Small intestine (tissue), 7 donors: Measurements from ENCODE around the gene CLASRP. TPM values are rescaled to one million over a fixed set of nuclear protein-coding genes. Genes with fewer than 3 reads are reported as not detected.
"Not testable (repeated sequence)": the region's sequence is repeated elsewhere in the genome, so short reads cannot be mapped to it uniquely, and the experiment has no call there.

ENCODE experiments used
- DNase-seq, 2 donors: peaks; one replicate each; pipeline versions ENCODE4 v3.0.0 to v3.0.0-alpha.2; 2013
- FAIRE-seq: peaks from 2 replicates; lab custom pipeline; 2012; peaks lifted over from hg19 to GRCh38; lab: Jason Lieb, UNC
- H3K27ac ChIP-seq, 3 donors: one replicate each; pipeline ENCODE4 v1.5.1; 2013; ENCODE audit warnings: low read length in 2 of 3, mild to moderate bottlenecking in 2 of 3, control low read depth in 1 of 3, inconsistent platforms in 1 of 3, low read depth in 1 of 3, moderate library complexity in 1 of 3
- H3K27me3 ChIP-seq, 3 donors: one replicate each; pipeline ENCODE4 v1.6.1; 2013; ENCODE audit warnings: low read length in 3 of 3, inconsistent platforms in 1 of 3; ENCODE audit not compliant: control insufficient read depth in 3 of 3, insufficient read depth in 3 of 3
- H3K36me3 ChIP-seq, 3 donors: one replicate each; pipeline ENCODE4 v1.6.1; 2013; ENCODE audit warnings: low read length in 3 of 3, inconsistent platforms in 1 of 3, low read depth in 1 of 3, mild to moderate bottlenecking in 1 of 3, moderate library complexity in 1 of 3; ENCODE audit not compliant: control insufficient read depth in 3 of 3, insufficient read depth in 2 of 3
- H3K4me1 ChIP-seq, 3 donors: one replicate each; pipeline ENCODE4 v1.6.1; 2013; ENCODE audit warnings: low read length in 2 of 3, inconsistent platforms in 1 of 3, low read depth in 1 of 3, mild to moderate bottlenecking in 1 of 3, moderate library complexity in 1 of 3; ENCODE audit not compliant: control insufficient read depth in 3 of 3, insufficient read depth in 2 of 3
- H3K4me3 ChIP-seq, 3 donors: one replicate each; pipeline ENCODE4 v1.5.1; 2013; ENCODE audit warnings: low read length in 3 of 3, control low read depth in 1 of 3, inconsistent platforms in 1 of 3, low read depth in 1 of 3, mild to moderate bottlenecking in 1 of 3, moderate library complexity in 1 of 3
- H3K9me3 ChIP-seq, 2 donors: one replicate each; pipeline ENCODE4 v1.6.1; 2013; ENCODE audit warnings: low read depth in 1 of 2, low read length in 1 of 2; ENCODE audit not compliant: control insufficient read depth in 2 of 2, insufficient read depth in 1 of 2
- WGBS, 3 donors: extraction: QIAGEN DNeasy Blood & Tissue Kit; methylation state at CpG; one replicate each; pipeline ENCODE4 v1.1.7; 2013; 5-methylcytosine and 5-hydroxymethylcytosine counted together
- polyA plus RNA-seq, 4 donors: library from polyadenylated mRNA; stranded (reverse) in 3 of 4; unstranded in 1 of 4; fragments of 200-250 nt in 3 of 4; fragments of 120-200 nt in 1 of 4; gene quantifications; one replicate each; pipeline versions ENCODE4 v1.2.1 to v1.2.3, GENCODE V29; 2013
- donor health status: healthy with polysubstance abuse.
- donor health status: control.
- donor health status: control.
- donor health status: Bipolar disorder and iron deficiency.
- donor health status: healthy.

CLASRP gene
- polyA plus RNA-seq, 4 donors: 55.3 to 117 (median 80.4) TPM

DNA sequence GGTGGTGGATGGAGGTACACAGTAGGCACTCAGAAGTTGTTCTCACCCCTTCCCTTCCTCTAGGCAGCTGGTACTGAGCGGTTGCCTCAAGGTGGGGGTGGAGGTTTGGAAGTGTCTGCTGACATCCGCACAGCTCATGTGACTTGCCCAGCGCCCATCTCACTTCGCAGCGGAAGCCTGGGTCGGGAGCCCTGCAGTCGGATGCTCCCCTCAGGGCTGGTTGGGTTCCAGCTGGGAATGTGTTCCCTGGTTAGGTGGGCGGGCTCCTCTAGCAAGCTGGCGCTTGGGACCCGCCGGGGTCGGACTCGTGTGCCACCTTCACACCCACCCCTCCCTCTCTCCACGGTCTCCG is 64.3 kb downstream of the CLASRP start:
- Histone ChIP-seq H3K9me3 (no peaks in the 10 kb centered on the region), H3K4me3 (peak overlapping the region in 1 of 3 donors; percentile 13), H3K4me1 (peaks cover 27 to 78% (median 31%) of the 10 kb centered on the region in 3 donors), H3K27ac (peak overlapping the region in 2 of 3 donors; percentile 69 to 98), H3K27me3 (no peaks in the 10 kb centered on the region), H3K36me3 (peaks cover 0 to 58% (median 0%) of the 10 kb centered on the region in 3 donors)
- FAIRE-seq: no peak
- DNase-seq: peak in 1 of 2 donors; percentile 47
- 38 to 69% (median 68%) methylated on average over 14 to 15 of the region's 15 CpGs for WGBS, 3 donors

GRCh38 chr19:45103508-45104319 is 64.9 kb downstream of the CLASRP start:
- H3K4me1 ChIP-seq: peaks cover 22 to 73% (median 27%) of the 10 kb centered on the region in 3 donors
- no peak for FAIRE-seq
- peaks cover 0 to 58% (median 0%) of the 10 kb centered on the region in 3 donors for H3K36me3 ChIP-seq
- H3K4me3 ChIP-seq: peak overlapping the region in 1 of 3 donors; percentile 13
- no peaks in the 10 kb centered on the region for H3K9me3 ChIP-seq
- H3K27ac ChIP-seq: peak overlapping the region; percentile 44 to 98 (median 69)
- peak in 1 of 2 donors; percentile 91 for DNase-seq
- H3K27me3 ChIP-seq: no peaks in the 10 kb centered on the region
- 34 to 38% (median 37%) methylated on average over 26 of the region's 26 CpGs for WGBS, 3 donors

- H3K4me1 ChIP-seq: peaks cover 21 to 68% (median 22%) of the 10 kb centered on the region in 3 donors
- no peak overlapping the region for H3K4me3 ChIP-seq
- peak overlapping the region; percentile 44 to 98 (median 69) for H3K27ac ChIP-seq
- 52 to 56% (median 55%) methylated on average over 16 of the region's 16 CpGs for WGBS, 3 donors
- H3K36me3 ChIP-seq: peaks cover 0 to 59% (median 0%) of the 10 kb centered on the region in 3 donors
- FAIRE-seq: no peak
- no peaks in the 10 kb centered on the region for H3K27me3 ChIP-seq
- no peaks in the 10 kb centered on the region for H3K9me3 ChIP-seq
- peak; percentile 55 to 62 for DNase-seq
Observed at GRCh38 chr19:45104658-45105349, 66.0 kb downstream of the CLASRP start.

GRCh38 chr19:45106363-45106762 is 67.5 kb downstream of the CLASRP start:
- 87 to 93% (median 91%) methylated on average over 11 of the region's 11 CpGs for WGBS, 3 donors
- not testable (repeated sequence) for H3K27ac ChIP-seq

DNA sequence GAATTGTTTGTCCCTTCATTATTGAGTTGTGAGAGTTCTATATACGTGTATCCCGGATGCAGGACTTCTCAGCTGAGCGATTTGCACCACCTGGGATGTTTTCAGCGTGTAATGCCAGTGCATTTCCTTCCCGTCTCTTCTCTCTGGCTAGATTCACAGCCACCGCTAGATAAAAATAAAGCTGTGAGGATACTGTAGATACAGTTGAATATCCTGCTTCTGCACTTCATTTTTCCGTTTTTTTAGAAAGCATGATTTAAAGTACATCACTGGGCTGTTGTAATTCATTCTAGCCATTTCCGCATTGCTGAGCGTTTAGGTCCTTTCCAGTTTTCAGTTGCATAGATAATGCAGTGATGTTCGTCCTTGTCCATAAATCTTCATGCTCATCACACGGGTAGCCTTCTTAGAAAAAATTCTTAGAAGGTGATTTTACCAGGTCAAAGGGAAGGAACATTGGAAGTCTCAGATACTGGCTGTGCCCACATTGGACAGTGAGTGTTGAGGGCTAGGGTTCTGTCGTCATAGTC is 68.8 kb downstream of the CLASRP start:
- Histone ChIP-seq H3K4me1 (peaks cover 19 to 54% (median 24%) of the 10 kb centered on the region in 3 donors), H3K36me3 (peaks cover 0 to 43% (median 0%) of the 10 kb centered on the region in 3 donors), H3K27ac (no peak overlapping the region), H3K27me3 (no peaks in the 10 kb centered on the region), H3K4me3 (no peak overlapping the region), H3K9me3 (no peaks in the 10 kb centered on the region)
- FAIRE-seq (no peak), DNase-seq (no peak)
- WGBS, 3 donors: 82 to 91% (median 86%) methylated on average over 12 of the region's 12 CpGs

More at GRCh38 chr19:45106363-45106762, 67.5 kb downstream of the CLASRP start:
- H3K4me1 ChIP-seq: peaks cover 19 to 56% (median 19%) of the 10 kb centered on the region in 3 donors
- H3K4me3 ChIP-seq, DNase-seq, H3K9me3 ChIP-seq, FAIRE-seq, H3K27me3 ChIP-seq: not testable (repeated sequence)
- peaks cover 0 to 49% (median 0%) of the 10 kb centered on the region in 3 donors for H3K36me3 ChIP-seq

DNA sequence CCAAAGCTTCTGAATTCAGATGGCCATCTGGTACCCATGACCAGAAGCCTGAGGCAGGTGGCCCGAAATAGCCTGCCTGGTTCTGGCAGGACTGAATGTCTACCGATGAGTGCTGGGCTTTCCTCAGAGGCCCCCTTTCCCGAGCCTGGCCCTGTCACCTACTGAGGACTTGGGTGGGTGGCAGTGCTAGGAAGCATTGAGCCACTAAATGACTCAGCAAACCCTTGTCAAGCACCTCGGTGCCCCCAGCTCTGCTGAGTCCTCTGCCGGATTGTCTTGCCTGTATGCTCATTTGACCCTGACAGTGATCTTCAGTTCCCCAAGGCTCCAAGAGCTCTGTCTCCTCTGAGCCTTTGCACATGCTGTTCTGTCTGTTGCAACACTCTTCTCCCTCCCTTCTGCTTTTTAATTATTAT is 72.0 kb downstream of the CLASRP start:
- FAIRE-seq (no peak), DNase-seq (no peak)
- no peak overlapping the region for H3K4me3 ChIP-seq
- H3K4me1 ChIP-seq: peaks cover 6 to 48% (median 11%) of the 10 kb centered on the region in 3 donors
- H3K27ac ChIP-seq: no peak overlapping the region
- no peaks in the 10 kb centered on the region for H3K27me3 ChIP-seq
- H3K36me3 ChIP-seq: peaks cover 0 to 47% (median 0%) of the 10 kb centered on the region in 3 donors
- H3K9me3 ChIP-seq: no peaks in the 10 kb centered on the region
- WGBS, 3 donors: 72 to 81% (median 78%) methylated on average over 5 of the region's 5 CpGs

DNA sequence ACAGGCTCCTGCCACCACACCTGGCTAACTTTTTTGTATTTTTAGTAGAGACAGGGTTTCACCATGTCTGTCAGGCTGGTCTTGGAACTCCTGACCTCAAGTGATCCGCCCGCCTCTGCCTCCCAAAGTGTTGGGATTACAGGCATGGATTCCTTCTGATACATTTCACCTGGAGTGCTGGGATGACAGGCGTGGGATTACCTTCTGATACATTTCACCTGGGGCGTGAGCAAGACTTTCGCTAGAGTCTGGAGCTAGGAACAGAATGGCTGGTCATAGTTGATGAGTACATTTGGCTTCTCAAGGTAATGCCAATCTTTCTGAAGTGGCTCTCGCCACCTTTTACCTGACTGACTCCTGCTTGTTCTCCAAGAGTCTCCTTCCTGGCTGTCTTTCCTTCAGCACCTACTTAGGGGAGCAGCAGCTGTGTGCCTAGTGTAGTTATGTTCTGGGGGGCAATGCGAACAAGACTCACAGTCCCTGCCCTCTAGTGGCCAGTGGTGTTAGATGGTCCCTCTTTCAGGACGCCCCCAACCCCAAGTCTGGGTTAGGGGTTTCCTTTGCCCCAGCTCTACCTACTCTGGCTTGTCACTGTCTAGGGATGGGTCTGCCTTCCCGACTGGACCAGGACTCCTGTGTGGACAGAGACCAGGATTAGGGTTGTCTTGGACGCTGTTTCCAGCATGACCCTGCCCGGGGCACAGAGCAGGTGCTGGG is 73.4 kb downstream of the CLASRP start:
- H3K9me3 ChIP-seq: no peaks in the 10 kb centered on the region
- no peak for FAIRE-seq
- peak overlapping the region in 1 of 3 donors; percentile 83 for H3K27ac ChIP-seq
- DNase-seq: no peak
- H3K27me3 ChIP-seq: no peaks in the 10 kb centered on the region
- WGBS, 3 donors: 55 to 81% (median 68%) methylated on average over 11 of the region's 11 CpGs
- H3K36me3 ChIP-seq: peaks cover 0 to 48% (median 0%) of the 10 kb centered on the region in 3 donors
- H3K4me1 ChIP-seq: peaks cover 6 to 53% (median 11%) of the 10 kb centered on the region in 3 donors
- no peak overlapping the region for H3K4me3 ChIP-seq
